ENCODE measurements around the gene SPAG8. TPM values are rescaled to one million over a fixed set of nuclear protein-coding genes. Genes with fewer than 3 reads are reported as not detected.

SPAG8 gene
- total RNA-seq, 1 donor from 2014 or later: not detected

- Histone ChIP-seq H3K4me3 (ENCODE audit: low read depth, low read length) (no peak overlapping the region), H3K36me3 (ENCODE audit: control insufficient read depth, insufficient read depth, low read length) (no peaks in the 10 kb centered on the region), H3K27me3 (ENCODE audit: control insufficient read depth, insufficient read depth, low read length) (no peaks in the 10 kb centered on the region)
- no peak for DNase-seq (ENCODE audit: low read depth)
- no peak for TF ChIP-seq CTCF (IDR thresholded peaks at IDR 0.05; ENCODE audit: insufficient read depth, low read length, poor library complexity, severe bottlenecking)
Measured at GRCh38 chr9:35841645-35841900, 29.5 kb upstream of the SPAG8 start.

DNA sequence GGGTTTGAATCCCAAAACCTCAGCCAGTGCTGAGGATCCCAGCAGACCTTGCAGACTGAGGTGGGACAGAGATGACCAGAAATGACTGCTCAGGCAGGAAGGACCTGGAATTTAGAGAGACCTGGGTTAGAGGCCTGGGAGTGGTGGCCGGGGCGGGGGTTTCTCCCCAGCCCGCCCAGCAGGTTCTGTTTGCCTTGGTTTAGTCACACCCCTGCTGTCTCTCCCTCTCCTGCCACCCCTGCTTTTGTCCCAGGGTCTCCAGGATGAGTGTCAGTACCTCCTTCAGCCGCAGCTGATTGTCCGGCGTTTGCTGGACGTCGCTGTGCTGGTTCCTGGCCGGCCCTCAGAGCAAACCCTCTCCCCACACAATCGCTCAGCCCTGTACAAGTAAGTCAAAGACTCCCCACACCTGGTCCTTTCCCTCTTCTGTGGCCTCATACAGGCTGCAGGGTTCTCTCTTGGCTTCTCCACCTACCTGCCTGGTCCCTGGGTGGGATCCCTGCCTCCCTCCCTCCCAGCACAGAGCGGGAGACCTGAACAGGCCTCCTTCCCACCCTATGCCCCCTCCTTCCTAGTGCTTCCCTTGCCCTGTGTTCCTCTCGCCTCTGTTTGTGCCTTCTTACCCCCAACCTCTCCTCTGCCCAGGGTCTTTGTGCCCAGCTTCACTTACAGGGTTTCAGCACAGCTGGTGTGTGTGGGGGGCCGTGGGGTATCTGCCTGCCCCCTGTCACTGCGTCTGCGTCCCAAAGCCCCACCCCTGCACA is 29.0 kb upstream of the SPAG8 start:
- no peaks in the 10 kb centered on the region for H3K27me3 ChIP-seq (ENCODE audit: control insufficient read depth, insufficient read depth, low read length)
- DNase-seq (ENCODE audit: low read depth): no peak
- no peak for TF ChIP-seq CTCF (IDR thresholded peaks at IDR 0.05; ENCODE audit: insufficient read depth, low read length, poor library complexity, severe bottlenecking)
- no peak overlapping the region for H3K4me3 ChIP-seq (ENCODE audit: low read depth, low read length)
- no peaks in the 10 kb centered on the region for H3K36me3 ChIP-seq (ENCODE audit: control insufficient read depth, insufficient read depth, low read length)

GRCh38 chr9:35839926-35840325 is 27.9 kb upstream of the SPAG8 start:
- no peak for TF ChIP-seq CTCF (IDR thresholded peaks at IDR 0.05; ENCODE audit: insufficient read depth, low read length, poor library complexity, severe bottlenecking)
- H3K36me3 ChIP-seq (ENCODE audit: control insufficient read depth, insufficient read depth, low read length): no peaks in the 10 kb centered on the region
- DNase-seq (ENCODE audit: low read depth): no peak

DNA sequence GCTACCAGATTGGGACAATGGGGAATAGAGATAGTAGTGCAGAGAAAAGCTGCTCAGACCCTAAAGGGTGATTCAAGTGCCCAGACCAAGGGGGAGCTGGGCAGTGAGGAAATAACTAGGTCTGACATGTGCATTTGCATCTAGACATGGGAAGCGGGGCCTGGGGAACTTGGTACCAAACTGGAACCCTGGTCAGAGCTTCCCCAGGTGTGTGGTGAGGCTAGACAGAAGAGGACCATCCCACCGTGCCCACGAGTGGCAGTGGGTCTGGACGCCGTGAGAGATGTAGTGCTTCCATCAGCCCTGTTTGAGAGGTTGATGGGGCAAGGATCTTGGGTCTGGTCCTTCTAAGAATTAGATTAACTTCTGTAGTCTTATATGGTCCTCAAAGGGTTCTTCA is 24.5 kb upstream of the SPAG8 start:
- no peak overlapping the region for H3K4me3 ChIP-seq (ENCODE audit: low read depth, low read length)
- TF ChIP-seq CTCF (IDR thresholded peaks at IDR 0.05; ENCODE audit: insufficient read depth, low read length, poor library complexity, severe bottlenecking): no peak
- DNase-seq (ENCODE audit: low read depth): no peak
- no peaks in the 10 kb centered on the region for H3K36me3 ChIP-seq (ENCODE audit: control insufficient read depth, insufficient read depth, low read length)
- H3K27me3 ChIP-seq (ENCODE audit: control insufficient read depth, insufficient read depth, low read length): no peaks in the 10 kb centered on the region

More at GRCh38 chr9:35839926-35840325, 27.9 kb upstream of the SPAG8 start:
- Histone ChIP-seq H3K4me3 (ENCODE audit: low read depth, low read length) (no peak overlapping the region), H3K27me3 (ENCODE audit: control insufficient read depth, insufficient read depth, low read length) (no peaks in the 10 kb centered on the region)

GRCh38 chr9:35835766-35836165 is 23.7 kb upstream of the SPAG8 start:
- no peak for DNase-seq (ENCODE audit: low read depth)

More at GRCh38 chr9:35835766-35836165, 23.7 kb upstream of the SPAG8 start:
- H3K4me3 ChIP-seq (ENCODE audit: low read depth, low read length): no peak overlapping the region
- TF ChIP-seq CTCF (IDR thresholded peaks at IDR 0.05; ENCODE audit: insufficient read depth, low read length, poor library complexity, severe bottlenecking): no peak
- no peaks in the 10 kb centered on the region for H3K27me3 ChIP-seq (ENCODE audit: control insufficient read depth, insufficient read depth, low read length)
- no peaks in the 10 kb centered on the region for H3K36me3 ChIP-seq (ENCODE audit: control insufficient read depth, insufficient read depth, low read length)
